Stomach (tissue), 9 donors: ENCODE data around the gene CTSW. TPM values are rescaled to one million over a fixed set of nuclear protein-coding genes. Genes with fewer than 3 reads are reported as not detected.

Experiments
- DNase-seq, 2 donors: peaks; one replicate each; pipeline versions ENCODE4 v3.0.0 to v3.0.0-alpha.2; 2013 to 2019
- H3K27ac ChIP-seq, 5 donors: fragments of 200-600 bp in 4 of 5; sonication (generic) in 4 of 5; one replicate each; pipeline ENCODE4 v1.5.1; 2013 to 2019; ENCODE audit warnings: mild to moderate bottlenecking in 1 of 5, moderate library complexity in 1 of 5
- H3K27me3 ChIP-seq, 3 donors: fragments of 200-600 bp; sonication (generic); one replicate each; pipeline ENCODE4 v1.5.1; 2017 to 2019; ENCODE audit warnings: mixed run types in 1 of 3
- H3K36me3 ChIP-seq, 4 donors: fragments of 200-600 bp; sonication (generic); 1 replicate in 3 of 4; 2 replicates in 1 of 4; pipeline ENCODE4 v1.5.1; 2016 to 2019
- H3K4me1 ChIP-seq, 4 donors: fragments of 200-600 bp; sonication (generic); one replicate each; pipeline ENCODE4 v1.5.1; 2016 to 2019
- H3K4me3 ChIP-seq, 4 donors: fragments of 200-600 bp; sonication (generic) in 3 of 4; one replicate each; pipeline ENCODE4 v1.5.1; 2016 to 2019; ENCODE audit warnings: mild to moderate bottlenecking in 1 of 4
- H3K9me3 ChIP-seq, 4 donors: fragments of 200-600 bp; sonication (generic); one replicate each; pipeline ENCODE4 v1.5.1; 2016 to 2019
- CTCF ChIP-seq, 7 experiments: fragments of 450-650 bp in 4 of 7; fragments of 200-600 bp in 3 of 7; sonication (generic) in 3 of 7; IDR thresholded peaks; one replicate each; pipeline ENCODE4 v1.5.1; 2016 to 2019; ENCODE audit warnings: antibody characterized with exemption in 7 of 7, control low read depth in 2 of 7, mild to moderate bottlenecking in 1 of 7
- EP300 ChIP-seq: sonication (generic); formaldehyde crosslinking; IDR thresholded peaks from one replicate; pipeline ENCODE4 v1.6.1; 2017; ENCODE audit warnings: antibody characterized with exemption
- POLR2A ChIP-seq, 4 donors: fragments of 450-650 bp; IDR thresholded peaks; one replicate each; pipeline ENCODE4 v1.6.1; 2016; ENCODE audit warnings: antibody characterized with exemption in 4 of 4, control low read depth in 2 of 4, mild to moderate bottlenecking in 1 of 4, moderate library complexity in 1 of 4
- POLR2AphosphoS5 ChIP-seq, 3 donors: sonication (generic); formaldehyde crosslinking; IDR thresholded peaks; one replicate each; pipeline ENCODE4 v1.6.1; 2016; ENCODE audit warnings: antibody characterized with exemption in 3 of 3
- WGBS, 5 donors: extraction: QIAGEN DNeasy Blood & Tissue Kit in 3 of 5; methylation state at CpG; one replicate each; pipeline versions ENCODE4 v1.1.5 to v1.1.7; 2013 to 2018; 5-methylcytosine and 5-hydroxymethylcytosine counted together
- intact Hi-C: fragments of 100-400 bp; cut with DNase I; formaldehyde crosslinking; loops from one replicate; pipeline ENCODE4 v1.15.1; 2023; ENCODE audit warnings: low total_unique reads
- polyA plus RNA-seq, 3 donors: library from polyadenylated mRNA; stranded (reverse); fragments of 200-250 nt; gene quantifications; one replicate each; pipeline ENCODE4 v1.2.3, GENCODE V29; 2013
- total RNA-seq, 5 donors: library from RNA; depleted of rRNA; stranded (reverse); fragments of >200 nt; gene quantifications; one replicate each; pipeline versions ENCODE4 v1.1.0 to v1.2.3, GENCODE V29; 2014 to 2016
- donor health status: healthy with polysubstance abuse.
- donor health status: Bipolar disorder and iron deficiency.
- donor health status: healthy.

Gene CTSW
- total and polyA plus RNA-seq, 8 donors = 0.43 to 2.7 (median 1.3) TPM; not detected in 2

GRCh38 chr11:65886826-65887722, 7.4 kb downstream of the CTSW start:
- intact Hi-C loops = no loop called here
- peak overlapping the region; percentile 60 to 83 (median 80) for H3K4me3 ChIP-seq

GRCh38 chr11:65887723-65888162, 8.1 kb downstream of the CTSW start:
- Histone ChIP-seq H3K27me3 (no peaks in the 10 kb centered on the region), H3K4me1 (peaks cover 59 to 79% (median 74%) of the 10 kb centered on the region in 4 donors), H3K9me3 (no peaks in the 10 kb centered on the region), H3K36me3 (peaks cover 20 to 39% (median 35%) of the 10 kb centered on the region in 4 donors), H3K4me3 (peak overlapping the region; percentile 60 to 83 (median 80)), H3K27ac (peak overlapping the region; percentile 94 to 98 (median 96))
- TF ChIP-seq CTCF (IDR thresholded peaks at IDR 0.05) (no peak), POLR2AphosphoS5 (IDR thresholded peaks at IDR 0.05) (no peak), POLR2A (IDR thresholded peaks at IDR 0.05) (no peak), EP300 (no peak)
- DNase-seq = no peak
- intact Hi-C loops = no loop called here
- WGBS, 5 donors = 2 to 5% (median 3%) methylated on average over 21 to 23 of the region's 23 CpGs

More at GRCh38 chr11:65886826-65887722, 7.4 kb downstream of the CTSW start:
- Histone ChIP-seq H3K27ac (peak overlapping the region in 4 of 5 donors; percentile 94 to 98 (median 96)), H3K36me3 (peaks cover 20 to 45% (median 42%) of the 10 kb centered on the region in 4 donors), H3K9me3 (no peaks in the 10 kb centered on the region), H3K27me3 (no peaks in the 10 kb centered on the region), H3K4me1 (peaks cover 52 to 72% (median 67%) of the 10 kb centered on the region in 4 donors)
- TF ChIP-seq CTCF (IDR thresholded peaks at IDR 0.05) (no peak), EP300 (no peak), POLR2A (IDR thresholded peaks at IDR 0.05) (no peak), POLR2AphosphoS5 (IDR thresholded peaks at IDR 0.05) (no peak)
- WGBS, 5 donors = 69 to 82% (median 76%) methylated on average over 14 of the region's 14 CpGs
- no peak for DNase-seq

GRCh38 chr11:65888163-65888814, 8.7 kb downstream of the CTSW start, which contains the start of gene FIBP:
FIBP (minus strand) TSS chr11:65888471; CDS start chr11:65888418, 53 bp downstream.
- WGBS, 5 donors = 0 to 1% (median 0%) methylated on average over 32 to 57 of the region's 57 CpGs
- TF ChIP-seq CTCF (IDR thresholded peaks at IDR 0.05) = peak in 5 of 7 experiments; percentile 85 to 97 (median 91)
- peak; percentile 49 to 97 (median 93) for TF ChIP-seq POLR2AphosphoS5 (IDR thresholded peaks at IDR 0.05)
- TF ChIP-seq EP300 = no peak
- peak in 2 of 4 donors; percentile 47 to 71 for TF ChIP-seq POLR2A (IDR thresholded peaks at IDR 0.05)
- intact Hi-C loops = no loop called here
- Histone ChIP-seq H3K27ac (peak within 1 kb of the TSS; percentile 94 to 98 (median 96)), H3K4me1 (peaks cover 64 to 85% (median 80%) of the 10 kb centered on the region in 4 donors), H3K36me3 (peaks cover 17 to 33% (median 30%) of the 10 kb centered on the region in 4 donors), H3K4me3 (peak within 1 kb of the TSS; percentile 60 to 83 (median 80)), H3K27me3 (no peaks in the 10 kb centered on the region), H3K9me3 (no peaks in the 10 kb centered on the region)
- peak; percentile 98 to 99 for DNase-seq
